HepG2 (cell line): ENCODE data around the gene FN1. TPM values are rescaled to one million over a fixed set of nuclear protein-coding genes. Genes with fewer than 3 reads are reported as not detected.
A peak's percentile ranks its signal among the peaks of the same experiment; 100 is the strongest.

Experiments used
- BATF2 ChIP-seq: sonication (generic); formaldehyde crosslinking; IDR thresholded peaks from 2 replicates; pipeline ENCODE4 v1.8.0; 2022; ENCODE audit warnings: mild to moderate bottlenecking, missing genetic modification reagents, moderate library complexity
- CHD2 ChIP-seq: IDR thresholded peaks from 2 replicates; pipeline ENCODE4 v1.6.1; 2011; ENCODE audit warnings: low read depth, low read length, improper control_type of control experiment
- EED ChIP-seq: sonication (generic); formaldehyde crosslinking; IDR thresholded peaks from 2 replicates; pipeline ENCODE4 v1.5.0; 2020; ENCODE audit warnings: mild to moderate bottlenecking, missing genetic modification reagents
- GTF2F1 ChIP-seq: fragments of 150-350 bp; IDR thresholded peaks from 2 replicates; pipeline ENCODE4 v1.6.1; 2014; ENCODE audit warnings: low read length
- IRF9 ChIP-seq: sonication (generic); formaldehyde crosslinking; IDR thresholded peaks from 2 replicates; pipeline ENCODE4 v1.8.0; 2022; ENCODE audit warnings: missing genetic modification reagents, mild to moderate bottlenecking, borderline replicate concordance
- KLF13 ChIP-seq: sonication (generic); formaldehyde crosslinking; IDR thresholded peaks from 2 replicates; pipeline ENCODE4 v1.4.0; 2020; ENCODE audit warnings: mild to moderate bottlenecking, missing genetic modification reagents
- NBN ChIP-seq: fragments of 450-650 bp; conservative IDR thresholded peaks from 2 replicates; pipeline ENCODE4 v1.6.1; 2017
- NCOA2 ChIP-seq: sonication (generic); formaldehyde crosslinking; IDR thresholded peaks from 2 replicates; pipeline ENCODE4 v1.8.0; 2022; ENCODE audit warnings: inconsistent platforms
- PAXIP1 ChIP-seq: sonication (generic); formaldehyde crosslinking; conservative IDR thresholded peaks from 2 replicates; pipeline ENCODE4 v1.4.0; 2020; ENCODE audit warnings: mild to moderate bottlenecking, missing genetic modification reagents, moderate library complexity
- SIN3B ChIP-seq: fragments of 150-350 bp; IDR thresholded peaks from 2 replicates; pipeline ENCODE4 v1.6.1; 2014; ENCODE audit warnings: low read length
- SNAI1 ChIP-seq: sonication (generic); formaldehyde crosslinking; IDR thresholded peaks from 2 replicates; pipeline ENCODE4 v1.5.0; 2020; ENCODE audit warnings: mild to moderate bottlenecking, missing genetic modification reagents, borderline replicate concordance
- TBL1XR1 ChIP-seq: fragments of 150-350 bp; IDR thresholded peaks from 2 replicates; pipeline ENCODE4 v1.6.1; 2014; ENCODE audit warnings: borderline replicate concordance, low read length; ENCODE audit not compliant: partially characterized antibody
- THRA ChIP-seq: sonication (generic); formaldehyde crosslinking; IDR thresholded peaks from 2 replicates; pipeline ENCODE4 v1.4.0; 2020; ENCODE audit warnings: missing genetic modification reagents, borderline replicate concordance
- TMF1 ChIP-seq: sonication (generic); formaldehyde crosslinking; IDR thresholded peaks from 2 replicates; pipeline ENCODE4 v1.8.1; 2022; ENCODE audit warnings: low read depth, missing genetic modification reagents
- ZKSCAN1 ChIP-seq: fragments of 150-350 bp; IDR thresholded peaks from 2 replicates; pipeline ENCODE4 v1.6.1; 2014; ENCODE audit warnings: low read length
- ZNF430 ChIP-seq: sonication (generic); formaldehyde crosslinking; IDR thresholded peaks from 2 replicates; pipeline ENCODE4 v1.9.0; 2021; ENCODE audit warnings: mild to moderate bottlenecking, missing genetic modification reagents
- ZNF451 ChIP-seq: sonication (generic); formaldehyde crosslinking; IDR thresholded peaks from 2 replicates; pipeline ENCODE4 v1.5.0; 2020; ENCODE audit warnings: mild to moderate bottlenecking, missing genetic modification reagents
- ZNF609 ChIP-seq: sonication (generic); formaldehyde crosslinking; IDR thresholded peaks from 2 replicates; pipeline ENCODE4 v1.4.0; 2020; ENCODE audit warnings: mild to moderate bottlenecking, missing genetic modification reagents, borderline replicate concordance
- polyA plus RNA-seq, 8 experiments: library from polyadenylated mRNA; depleted of rRNA in 3 of 8; stranded (reverse) in 7 of 8; unstranded in 1 of 8; fragments of >200 nt; fragmentation: Illumina TruSeq in 4 of 8; extraction: Trizol in 4 of 8; gene quantifications; 2 replicates each; pipeline versions ENCODE4 v1.2.1 to v1.2.3, GENCODE V29; 2011 to 2016; ENCODE audit warnings: low read depth in 4 of 8, missing spikeins in 1 of 8, mixed read lengths in 1 of 8; ENCODE audit not compliant: insufficient read depth in 1 of 8
- total RNA-seq, 5 experiments: library from RNA; depleted of rRNA; stranded (reverse); fragments of >200 nt; fragmentation: Illumina TruSeq; extraction: Trizol; gene quantifications; 2 replicates each; pipeline ENCODE4 v1.2.3, GENCODE V29; 2016; ENCODE audit warnings: low read depth in 1 of 5

The FN1 gene
- total and polyA plus RNA-seq, 2 of the 13 experiments (the other 11 are each of a cell fraction or from before 2014, with no cell fraction given): 1,847 to 6,471 TPM

- no peak; the same call in 1 of the 2 replicates for TF ChIP-seq ZNF430 (CRISPR knock-in tag)
- no peak for TF ChIP-seq ZKSCAN1
- no peak for TF ChIP-seq EED (CRISPR knock-in tag)
- peak; percentile 84 for TF ChIP-seq PAXIP1 (CRISPR knock-in tag)
- TF ChIP-seq NBN: no peak
- no peak for TF ChIP-seq TBL1XR1
- no peak for TF ChIP-seq SIN3B
- no peak for TF ChIP-seq GTF2F1
- TF ChIP-seq IRF9 (CRISPR knock-in tag): 0 out of 2 replicates have a peak, but pooled peaks have one; percentile 59
- TF ChIP-seq ZNF609 (CRISPR knock-in tag): peak; percentile 52; the same call in 1 of the 2 replicates
- TF ChIP-seq TMF1 (CRISPR knock-in tag): no peak
- no peak for TF ChIP-seq KLF13 (CRISPR knock-in tag)
- no peak for TF ChIP-seq CHD2
- peak; percentile 91 for TF ChIP-seq NCOA2
- TF ChIP-seq BATF2 (CRISPR knock-in tag): no peak
- TF ChIP-seq SNAI1 (CRISPR knock-in tag): no peak
- no peak for TF ChIP-seq ZNF451
- peak; percentile 63; the same call in 1 of the 2 replicates for TF ChIP-seq THRA (CRISPR knock-in tag)
Measured at GRCh38 chr2:215479536-215480240, 43.8 kb upstream of the FN1 start (continued).
